ENCODE results near the gene KLRF1.
A peak's percentile ranks its signal among the peaks of the same experiment; 100 is the strongest.

Gene KLRF1, protein sequence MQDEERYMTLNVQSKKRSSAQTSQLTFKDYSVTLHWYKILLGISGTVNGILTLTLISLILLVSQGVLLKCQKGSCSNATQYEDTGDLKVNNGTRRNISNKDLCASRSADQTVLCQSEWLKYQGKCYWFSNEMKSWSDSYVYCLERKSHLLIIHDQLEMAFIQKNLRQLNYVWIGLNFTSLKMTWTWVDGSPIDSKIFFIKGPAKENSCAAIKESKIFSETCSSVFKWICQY

GRCh38 chr12:9827209-9827888, at the start of gene KLRF1:
Gene KLRF1, plus strand, starts transcription at chr12:9827481. Its CDS starts 64 bp downstream, at chr12:9827545.
- DNase-seq (ENCODE audit: low spot score): no peak
- no peak within 1 kb of the TSS for H3K4me3 Mint-ChIP-seq
- H3K4me1 Mint-ChIP-seq (ENCODE audit: low read depth): no peaks in the 10 kb centered on the region
- peaks cover 53% of the 10 kb centered on the region for H3K27me3 Mint-ChIP-seq (ENCODE audit: low read depth)
- H3K36me3 Mint-ChIP-seq (ENCODE audit: low read depth): no peaks in the 10 kb centered on the region
- H3K9me3 Mint-ChIP-seq: no peaks in the 10 kb centered on the region
- H3K27ac Mint-ChIP-seq: no peak within 1 kb of the TSS

DNA sequence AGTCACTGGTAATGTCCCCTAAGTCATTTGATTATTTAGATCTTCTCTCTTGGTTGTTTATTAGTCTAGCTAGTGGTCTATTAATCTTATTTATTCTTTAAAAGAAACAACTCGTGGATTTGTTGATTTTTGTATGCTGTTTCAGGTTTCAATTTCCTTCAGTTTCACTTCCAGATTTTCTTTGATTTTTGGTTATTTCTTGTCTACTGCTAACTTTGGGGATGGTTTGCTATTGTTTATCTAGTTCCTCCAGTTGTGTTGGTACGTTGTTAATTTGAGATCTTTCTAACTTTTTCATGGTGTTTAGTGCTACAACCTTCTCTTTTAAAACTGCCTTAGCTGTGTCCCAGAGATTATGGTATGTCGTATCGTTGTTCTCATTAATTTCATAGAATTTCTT, 48.1 kb upstream of the KLRF1 start:
- Mint-ChIP-seq H3K4me3 (no peak overlapping the region), H3K27ac (no peak overlapping the region), H3K27me3 (ENCODE audit: low read depth) (no peaks in the 10 kb centered on the region), H3K4me1 (ENCODE audit: low read depth) (peaks cover 41% of the 10 kb centered on the region), H3K9me3 (peaks cover 10% of the 10 kb centered on the region), H3K36me3 (ENCODE audit: low read depth) (peaks cover 4% of the 10 kb centered on the region)
- no peak for DNase-seq (ENCODE audit: low spot score)

- peaks cover 27% of the 10 kb centered on the region for H3K4me1 Mint-ChIP-seq (ENCODE audit: low read depth)
- H3K27ac Mint-ChIP-seq: no peak overlapping the region
Measured at GRCh38 chr12:9781360-9781759, 45.9 kb upstream of the KLRF1 start.

DNA sequence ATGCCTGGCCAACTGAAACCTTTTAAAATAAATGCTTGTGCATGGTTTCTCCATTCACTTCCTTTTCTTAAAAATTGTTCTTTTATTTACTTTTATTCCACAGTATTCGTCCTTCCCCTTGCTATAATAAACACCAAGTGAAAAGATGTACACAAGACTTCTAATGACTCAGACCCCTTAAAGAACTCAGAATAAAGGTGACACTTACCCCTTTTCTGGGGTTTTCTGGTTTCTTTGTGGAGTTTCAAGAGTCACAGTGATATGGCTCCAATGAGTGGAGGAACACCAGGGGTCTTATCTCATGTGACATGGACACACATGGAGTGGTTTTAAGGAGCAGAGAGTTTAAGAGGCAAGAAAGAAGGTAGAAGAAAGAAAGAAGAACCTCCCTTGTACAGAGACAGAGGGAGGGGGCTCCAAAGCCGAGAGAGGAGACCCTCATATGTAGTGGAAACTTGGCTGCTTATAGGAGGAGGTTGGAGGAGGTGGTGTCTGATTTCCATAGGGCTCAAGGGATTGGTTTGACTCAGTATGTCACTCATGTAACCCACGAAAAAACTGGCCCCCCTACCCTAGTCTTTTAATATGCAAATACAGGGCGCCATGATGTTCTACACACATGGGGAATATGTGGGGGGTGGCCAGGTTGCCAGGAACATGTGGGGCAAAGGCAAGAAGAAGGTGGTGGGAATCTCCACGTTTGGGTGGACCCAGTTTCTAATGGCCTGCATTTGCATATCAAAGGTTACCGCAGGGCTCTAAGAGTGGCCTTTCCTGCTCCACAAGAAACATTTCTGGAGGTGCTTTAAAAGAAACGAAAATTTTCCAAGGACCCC, 44.5 kb upstream of the KLRF1 start:
- no peak for DNase-seq (ENCODE audit: low spot score)
- no peaks in the 10 kb centered on the region for H3K27me3 Mint-ChIP-seq (ENCODE audit: low read depth)
- H3K27ac Mint-ChIP-seq: no peak overlapping the region
- no peak overlapping the region for H3K4me3 Mint-ChIP-seq
- peaks cover 13% of the 10 kb centered on the region for H3K9me3 Mint-ChIP-seq
- peaks cover 4% of the 10 kb centered on the region for H3K36me3 Mint-ChIP-seq (ENCODE audit: low read depth)
- H3K4me1 Mint-ChIP-seq (ENCODE audit: low read depth): peaks cover 21% of the 10 kb centered on the region

More at GRCh38 chr12:9781360-9781759, 45.9 kb upstream of the KLRF1 start:
- H3K9me3 Mint-ChIP-seq: peaks cover 10% of the 10 kb centered on the region
- H3K27me3 Mint-ChIP-seq (ENCODE audit: low read depth): no peaks in the 10 kb centered on the region
- peaks cover 4% of the 10 kb centered on the region for H3K36me3 Mint-ChIP-seq (ENCODE audit: low read depth)
- no peak for DNase-seq (ENCODE audit: low spot score)
- H3K4me3 Mint-ChIP-seq: no peak overlapping the region

DNA sequence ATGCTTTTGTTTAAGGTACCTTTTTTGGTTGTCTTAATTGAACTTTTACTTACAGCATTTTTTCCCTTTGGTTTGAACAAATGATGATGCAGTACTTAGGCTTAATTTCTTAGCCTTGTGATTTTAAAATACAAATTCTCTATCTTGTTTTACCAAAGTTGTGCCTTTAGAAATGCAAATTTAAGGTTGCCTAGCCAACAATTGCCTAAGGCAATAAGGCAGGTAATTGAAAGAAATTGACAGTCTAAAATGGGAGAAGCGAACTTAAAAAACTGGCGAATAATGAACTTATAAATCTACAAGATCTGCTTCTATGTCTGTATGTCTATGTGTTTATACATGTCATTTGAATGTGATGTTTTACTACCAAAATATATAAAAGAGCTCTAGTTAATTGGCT, 43.0 kb upstream of the KLRF1 start:
- Mint-ChIP-seq H3K36me3 (ENCODE audit: low read depth) (peaks cover 5% of the 10 kb centered on the region), H3K9me3 (peaks cover 22% of the 10 kb centered on the region), H3K27me3 (ENCODE audit: low read depth) (no peaks in the 10 kb centered on the region), H3K4me1 (ENCODE audit: low read depth) (peaks cover 15% of the 10 kb centered on the region), H3K27ac (no peak overlapping the region), H3K4me3 (no peak overlapping the region)
- no peak for DNase-seq (ENCODE audit: low spot score)

DNA sequence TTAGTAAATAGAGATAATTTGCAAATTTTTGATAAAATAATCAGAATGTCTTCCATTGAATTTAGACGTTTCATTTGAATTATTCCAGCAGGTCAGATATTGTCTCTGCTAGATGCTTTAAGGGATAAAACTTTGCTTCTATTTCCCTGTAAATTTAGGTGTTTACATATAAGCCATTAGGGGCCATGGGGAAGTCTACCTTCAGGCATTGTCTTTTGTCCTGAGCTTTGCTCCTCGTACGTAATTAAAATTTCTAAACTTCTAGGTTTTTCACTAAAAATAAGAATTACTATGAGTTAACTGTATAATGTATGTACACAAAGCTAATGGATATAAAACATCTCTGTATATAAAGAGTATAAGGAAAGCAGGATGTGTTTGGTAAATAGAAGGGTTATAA, 42.5 kb upstream of the KLRF1 start:
- Mint-ChIP-seq H3K4me1 (ENCODE audit: low read depth) (peaks cover 12% of the 10 kb centered on the region), H3K9me3 (peaks cover 27% of the 10 kb centered on the region), H3K4me3 (no peak overlapping the region), H3K36me3 (ENCODE audit: low read depth) (peaks cover 5% of the 10 kb centered on the region), H3K27ac (no peak overlapping the region), H3K27me3 (ENCODE audit: low read depth) (no peaks in the 10 kb centered on the region)
- DNase-seq (ENCODE audit: low spot score): no peak

DNA sequence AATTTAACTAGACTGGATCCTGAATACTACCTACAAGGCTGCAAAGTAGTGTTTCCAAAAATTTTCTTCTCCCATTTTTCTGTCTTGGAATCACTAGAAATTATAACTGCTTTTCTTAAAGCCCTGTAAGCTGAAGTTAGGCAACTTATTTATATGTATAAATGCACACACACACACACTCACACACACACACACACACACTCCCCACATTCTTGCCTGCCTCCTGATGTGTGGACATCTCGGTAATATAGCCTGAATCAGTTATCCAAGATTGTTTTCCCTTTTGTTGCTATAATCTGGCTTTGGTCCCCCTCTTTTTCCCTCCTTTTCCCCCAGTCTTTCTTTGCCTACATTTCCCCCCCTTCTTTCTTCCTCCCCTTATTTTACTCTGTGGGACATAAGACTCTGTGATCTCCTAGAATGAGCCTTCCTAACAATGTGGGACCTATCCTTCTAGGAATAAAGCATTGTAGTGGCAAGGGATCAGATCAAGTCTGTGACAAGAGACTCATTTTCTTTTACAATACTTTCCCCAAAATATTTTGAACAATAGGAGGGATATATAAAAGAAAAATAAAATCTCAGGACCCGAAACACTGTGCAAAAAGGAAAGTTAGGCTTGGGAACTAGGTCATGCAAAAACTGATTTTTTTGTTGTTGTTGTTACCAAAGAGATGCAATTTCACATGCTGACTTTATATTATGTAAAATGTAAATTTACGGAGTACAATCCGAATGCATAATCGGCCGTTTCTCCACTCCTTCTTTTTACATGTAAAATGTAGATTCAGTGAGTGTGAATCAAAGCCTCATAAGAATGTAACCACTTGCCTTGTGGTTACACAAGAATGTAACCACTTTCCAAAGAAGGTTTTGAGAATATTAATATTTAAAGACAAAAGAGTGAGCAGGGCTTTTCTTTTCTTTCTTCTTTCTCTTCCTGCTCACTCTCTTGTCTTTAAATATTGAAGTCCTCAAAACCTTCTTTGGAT, 40.3 kb upstream of the KLRF1 start:
- peaks cover 13% of the 10 kb centered on the region for H3K4me1 Mint-ChIP-seq (ENCODE audit: low read depth)
- H3K27ac Mint-ChIP-seq: no peak overlapping the region
- peaks cover 3% of the 10 kb centered on the region for H3K36me3 Mint-ChIP-seq (ENCODE audit: low read depth)
- no peak overlapping the region for H3K4me3 Mint-ChIP-seq
- H3K27me3 Mint-ChIP-seq (ENCODE audit: low read depth): no peaks in the 10 kb centered on the region
- H3K9me3 Mint-ChIP-seq: peaks cover 24% of the 10 kb centered on the region
- no peak for DNase-seq (ENCODE audit: low spot score)

DNA sequence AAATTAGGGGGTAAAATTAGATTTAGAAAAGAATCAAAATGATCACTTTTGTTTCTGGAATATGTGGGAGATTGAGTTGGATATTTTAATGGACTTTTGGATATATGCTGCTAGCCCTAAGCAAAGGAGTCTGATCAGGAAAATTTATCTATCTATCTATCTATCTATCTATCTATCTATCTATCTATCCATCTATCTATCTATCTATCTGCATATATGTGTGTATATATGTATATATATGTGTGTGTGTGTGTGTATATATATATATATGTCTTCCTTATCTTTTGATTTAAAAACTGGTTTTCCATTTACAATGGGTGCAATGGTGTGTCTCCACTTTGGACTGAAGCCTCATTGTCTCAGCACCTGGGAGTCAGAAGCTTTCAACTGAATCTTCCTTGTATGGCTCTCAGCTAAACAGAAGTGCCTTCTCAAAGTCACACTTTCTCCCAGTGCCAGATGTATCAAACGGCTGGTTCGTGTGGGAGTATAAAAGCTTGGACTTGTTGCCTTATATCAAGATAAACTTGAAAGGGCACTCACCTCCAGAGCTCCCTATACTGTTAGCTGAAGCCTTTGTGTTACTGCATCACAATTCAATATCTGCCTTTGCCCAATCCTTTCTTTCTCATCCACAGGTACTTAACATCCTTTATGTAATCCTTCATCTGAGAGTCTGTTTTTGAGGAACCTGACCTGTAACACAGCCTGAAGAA, 34.9 kb upstream of the KLRF1 start:
- peaks cover 55% of the 10 kb centered on the region for H3K4me1 Mint-ChIP-seq (ENCODE audit: low read depth)
- H3K27ac Mint-ChIP-seq: no peak overlapping the region
- peaks cover 5% of the 10 kb centered on the region for H3K36me3 Mint-ChIP-seq (ENCODE audit: low read depth)
- peaks cover 26% of the 10 kb centered on the region for H3K9me3 Mint-ChIP-seq
- no peak overlapping the region for H3K4me3 Mint-ChIP-seq
- no peak for DNase-seq (ENCODE audit: low spot score)
- no peaks in the 10 kb centered on the region for H3K27me3 Mint-ChIP-seq (ENCODE audit: low read depth)

- H3K36me3 Mint-ChIP-seq (ENCODE audit: low read depth): peaks cover 5% of the 10 kb centered on the region
- H3K4me1 Mint-ChIP-seq (ENCODE audit: low read depth): peaks cover 55% of the 10 kb centered on the region
- no peaks in the 10 kb centered on the region for H3K27me3 Mint-ChIP-seq (ENCODE audit: low read depth)
- peak overlapping the region; percentile 68 for H3K4me3 Mint-ChIP-seq
- peak overlapping the region; percentile 85 for H3K27ac Mint-ChIP-seq
- DNase-seq (ENCODE audit: low spot score): peak; percentile 44
- peaks cover 20% of the 10 kb centered on the region for H3K9me3 Mint-ChIP-seq
Measured at GRCh38 chr12:9792961-9793617, 34.2 kb upstream of the KLRF1 start.

- H3K27ac Mint-ChIP-seq: peak overlapping the region; percentile 85
- peaks cover 18% of the 10 kb centered on the region for H3K9me3 Mint-ChIP-seq
- no peaks in the 10 kb centered on the region for H3K27me3 Mint-ChIP-seq (ENCODE audit: low read depth)
- H3K4me3 Mint-ChIP-seq: peak overlapping the region; percentile 73
- H3K4me1 Mint-ChIP-seq (ENCODE audit: low read depth): peaks cover 56% of the 10 kb centered on the region
- H3K36me3 Mint-ChIP-seq (ENCODE audit: low read depth): peaks cover 3% of the 10 kb centered on the region
- no peak for DNase-seq (ENCODE audit: low spot score)
Measured at GRCh38 chr12:9793779-9794395, 33.4 kb upstream of the KLRF1 start.

GRCh38 chr12:9794484-9795093, 32.7 kb upstream of the KLRF1 start:
- H3K27ac Mint-ChIP-seq: peak overlapping the region; percentile 85
- peaks cover 12% of the 10 kb centered on the region for H3K9me3 Mint-ChIP-seq
- H3K27me3 Mint-ChIP-seq (ENCODE audit: low read depth): no peaks in the 10 kb centered on the region
- no peak for DNase-seq (ENCODE audit: low spot score)
- peak overlapping the region; percentile 73 for H3K4me3 Mint-ChIP-seq
- H3K4me1 Mint-ChIP-seq (ENCODE audit: low read depth): peaks cover 56% of the 10 kb centered on the region
- peaks cover 3% of the 10 kb centered on the region for H3K36me3 Mint-ChIP-seq (ENCODE audit: low read depth)

DNA sequence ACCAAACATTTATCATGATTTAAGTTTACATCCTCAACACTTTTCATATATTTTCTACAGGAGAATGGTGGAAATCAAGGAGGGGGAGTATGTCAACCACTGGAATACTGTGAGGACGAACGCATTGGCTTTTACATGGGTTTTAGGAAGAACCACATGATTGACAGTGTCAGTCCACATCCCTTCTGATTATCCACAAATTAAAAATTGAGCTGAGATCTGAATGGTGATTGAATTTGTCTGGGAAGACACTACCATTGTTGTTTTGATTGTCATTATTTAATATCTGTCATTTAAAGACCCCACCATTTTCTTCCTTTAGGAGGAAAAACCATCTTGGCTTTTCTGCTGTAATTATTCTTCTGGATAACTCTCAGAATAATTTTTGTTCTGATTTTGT, 31.3 kb upstream of the KLRF1 start:
- no peak for DNase-seq (ENCODE audit: low spot score)
- H3K9me3 Mint-ChIP-seq: peaks cover 3% of the 10 kb centered on the region
- H3K4me1 Mint-ChIP-seq (ENCODE audit: low read depth): peaks cover 56% of the 10 kb centered on the region
- no peaks in the 10 kb centered on the region for H3K27me3 Mint-ChIP-seq (ENCODE audit: low read depth)
- peak overlapping the region; percentile 73 for H3K4me3 Mint-ChIP-seq
- peaks cover 1% of the 10 kb centered on the region for H3K36me3 Mint-ChIP-seq (ENCODE audit: low read depth)
- peak overlapping the region; percentile 85 for H3K27ac Mint-ChIP-seq

Measured in T-helper 2 cell treated with Interferon-gamma antibody and Interleukin-4, amounts not matched to agents 5 μg/mL and 100 μg/mL, for 36 hours (primary cell).